H1 (cell line): ENCODE results near the gene ZFAND4. TPM values are rescaled to one million over a fixed set of nuclear protein-coding genes. Genes with fewer than 3 reads are reported as not detected.

Experiments
- ASH2L ChIP-seq: fragments of 200-600, 300-600 bp; sonication (generic); IDR thresholded peaks from one replicate; pipeline ENCODE4 v1.7.1; 2017; ENCODE audit warnings: low read length
- ATF3 ChIP-seq: IDR thresholded peaks from 2 replicates; pipeline ENCODE4 v1.6.1; 2011; ENCODE audit warnings: low read depth, mild to moderate bottlenecking, low read length; ENCODE audit not compliant: insufficient read depth
- BRCA1 ChIP-seq: IDR thresholded peaks from 2 replicates; pipeline ENCODE4 v1.6.1; 2012; ENCODE audit warnings: low read depth, low read length, improper control_type of control experiment
- CHD1 ChIP-seq: IDR thresholded peaks from 2 replicates; pipeline ENCODE4 v1.6.1; 2012; ENCODE audit warnings: low read depth, low read length, improper control_type of control experiment
- CREB1 ChIP-seq: IDR thresholded peaks from 2 replicates; pipeline ENCODE4 v1.6.1; 2012; ENCODE audit warnings: inconsistent platforms
- E2F6 ChIP-seq: IDR thresholded peaks from 2 replicates; pipeline ENCODE4 v1.6.1; 2012; ENCODE audit warnings: inconsistent platforms
- EGR1 ChIP-seq: IDR thresholded peaks from 2 replicates; pipeline ENCODE4 v1.6.1; 2011; ENCODE audit warnings: low read depth, low read length, borderline replicate concordance
- GTF2F1 ChIP-seq: IDR thresholded peaks from 2 replicates; pipeline ENCODE4 v1.6.1; 2012; ENCODE audit warnings: low read depth, low read length, improper control_type of control experiment, borderline replicate concordance
- HDAC2 ChIP-seq, 2 experiments: fragments of 300-600 bp in 1 of 2; sonication (generic) in 1 of 2; IDR thresholded peaks; 2 replicates each; pipeline ENCODE4 v1.6.1; 2011 to 2012; ENCODE audit warnings: low read depth in 2 of 2, low read length in 2 of 2, mild to moderate bottlenecking in 2 of 2, moderate library complexity in 2 of 2, borderline replicate concordance in 1 of 2, inconsistent platforms in 1 of 2
- JUND ChIP-seq: IDR thresholded peaks from 2 replicates; pipeline ENCODE4 v1.6.1; 2011; ENCODE audit warnings: mild to moderate bottlenecking, improper control_type of control experiment, low read length
- MAX ChIP-seq: IDR thresholded peaks from 2 replicates; pipeline ENCODE4 v1.6.1; 2012; ENCODE audit warnings: inconsistent platforms
- NANOG ChIP-seq: IDR thresholded peaks from 2 replicates; pipeline ENCODE4 v1.6.1; 2011; ENCODE audit warnings: low read length, low read depth, mild to moderate bottlenecking, inconsistent platforms; ENCODE audit not compliant: insufficient read depth, poor library complexity, severe bottlenecking
- PHF8 ChIP-seq: fragments of 200-600 bp; sonication (generic); conservative IDR thresholded peaks from 2 replicates; pipeline ENCODE4 v1.7.1; 2012; ENCODE audit warnings: low read depth, mild to moderate bottlenecking, inconsistent platforms, low read length, moderate library complexity
- POLR2A ChIP-seq, 2 experiments: IDR thresholded peaks; 1 replicate in 1 of 2; 2 replicates in 1 of 2; pipeline ENCODE4 v1.6.1; 2011; ENCODE audit warnings: low read depth in 2 of 2, low read length in 2 of 2, mild to moderate bottlenecking in 2 of 2; ENCODE audit errors: control extremely low read depth in 1 of 2
- POLR2AphosphoS5 ChIP-seq: IDR thresholded peaks from 2 replicates; pipeline ENCODE4 v1.6.1; 2011; ENCODE audit warnings: low read depth, low read length
- POU5F1 ChIP-seq: IDR thresholded peaks from 2 replicates; pipeline ENCODE4 v1.6.1; 2011; ENCODE audit warnings: low read depth, mild to moderate bottlenecking, low read length, moderate library complexity
- RBBP5 ChIP-seq: IDR thresholded peaks from 2 replicates; pipeline ENCODE4 v1.7.1; 2012; ENCODE audit warnings: low read depth, mild to moderate bottlenecking, inconsistent platforms, low read length, moderate library complexity, borderline replicate concordance
- RXRA ChIP-seq: IDR thresholded peaks from 2 replicates; pipeline ENCODE4 v1.6.1; 2011; ENCODE audit warnings: low read depth, mild to moderate bottlenecking, low read length, moderate library complexity; ENCODE audit not compliant: insufficient read depth
- SIN3A ChIP-seq, 2 experiments: IDR thresholded peaks in 1 of 2; conservative IDR thresholded peaks in 1 of 2; 2 replicates each; pipeline ENCODE4 v1.6.1; 2011 to 2012; ENCODE audit warnings: low read length in 2 of 2, improper control_type of control experiment in 1 of 2, low read depth in 1 of 2, mild to moderate bottlenecking in 1 of 2
- SP1 ChIP-seq: IDR thresholded peaks from 2 replicates; pipeline ENCODE4 v1.6.1; 2011; ENCODE audit warnings: low read depth, low read length
- SP4 ChIP-seq: IDR thresholded peaks from 2 replicates; pipeline ENCODE4 v1.6.1; 2012; ENCODE audit warnings: low read length, inconsistent platforms
- YY1 ChIP-seq: IDR thresholded peaks from 2 replicates; pipeline ENCODE4 v1.6.1; 2011; ENCODE audit warnings: low read depth, mild to moderate bottlenecking, low read length
- polyA plus RNA-seq, 7 experiments: library from polyadenylated mRNA; depleted of rRNA in 3 of 7; stranded (reverse) in 5 of 7; unstranded in 2 of 7; fragments of >200 nt in 5 of 7; fragments of 200-250 nt in 2 of 7; gene quantifications; 1 replicate in 5 of 7; 2 replicates in 1 of 7; 4 replicates in 1 of 7; pipeline versions ENCODE4 v1.2.1 to v1.2.3, GENCODE V29; 2011 to 2013; ENCODE audit warnings: missing spikeins in 2 of 7, mixed read lengths in 2 of 7
- total RNA-seq: library from RNA; stranded (reverse); fragmentation: NEBNext Ultra II Directional; extraction: Animal tissue kit (Norgen Biotek cat#: 25700); gene quantifications from 2 replicates; pipeline ENCODE4 v1.2.1, GENCODE V29; 2021

Gene ZFAND4
- total and polyA plus RNA-seq, 2 of the 8 experiments (the other 6 are each of a cell fraction or from before 2014, with no cell fraction given): 2.8 to 17.8 TPM

- TF ChIP-seq ATF3 (peak; percentile 99), RBBP5 (0 out of 2 replicates have a peak, but pooled peaks have one; percentile 55), POLR2AphosphoS5 (peak; percentile 70), CREB1 (peak; percentile 77; the same call in 1 of the 2 replicates), NANOG (peak; percentile 82), YY1 (0 out of 2 replicates have a peak, but pooled peaks have one; percentile 43), ASH2L (peak; percentile 20), HDAC2 (IDR thresholded peaks at IDR 0.05; ENCODE audit: borderline replicate concordance in 1 of 2, low read depth in 2 of 2, low read length in 2 of 2) (peak in 1 of 2 experiments; percentile 94; a peak in 1 of 4 replicates), SIN3A (conservative IDR thresholded peaks at IDR 0.05 in 1 of 2, IDR thresholded peaks at IDR 0.05 in 1 of 2; ENCODE audit: low read depth in 1 of 2, low read length in 2 of 2) (peak; percentile 99), SP1 (peak; percentile 39; the same call in 1 of the 2 replicates), EGR1 (peak; percentile 35), E2F6 (peak; percentile 88), CHD1 (no peak), RXRA (0 out of 2 replicates have a peak, but pooled peaks have one; percentile 61), GTF2F1 (peak; percentile 82; the same call in 1 of the 2 replicates), POLR2A (IDR thresholded peaks at IDR 0.05; ENCODE audit: control extremely low read depth in 1 of 2, low read depth in 2 of 2, low read length in 2 of 2) (peak in 1 of 2 experiments; percentile 83; a peak in 2 of 3 replicates), MAX (peak; percentile 96), BRCA1 (no peak), SP4 (peak; percentile 99), PHF8 (peak; percentile 73), JUND (no peak), POU5F1 (no peak)
Observed at GRCh38 chr10:45594276-45595157, 78.1 kb downstream of the ZFAND4 start (continued).
